SK-N-SH (cell line): ENCODE data around the gene TFPT. TPM values are rescaled to one million over a fixed set of nuclear protein-coding genes. Genes with fewer than 3 reads are reported as not detected.

Experiments
- CTCF ChIA-PET: fragments of 300-600, 350-600 bp; formaldehyde crosslinking; extraction: SDS; loops from one replicate; lab custom pipeline; 2021; lab: Yijun Ruan, JAX
- POLR2A ChIA-PET: fragments of 350-600 bp; sonication (Branson Sonifier 250); formaldehyde crosslinking; extraction: SDS; loops from one replicate; lab custom pipeline; 2020; ENCODE audit warnings: antibody characterized with exemption, inconsistent platforms; lab: Yijun Ruan, JAX
- DNase-seq: peaks from one replicate; pipeline ENCODE4 v3.0.0; 2012
- H2AFZ ChIP-seq: fragments of 200-600 bp; sonication (generic); 2 replicates; pipeline ENCODE4 v1.8.1; 2016; ENCODE audit warnings: antibody characterized with exemption, mild to moderate bottlenecking, low read depth
- H3F3A ChIP-seq: fragments of 200-600 bp; sonication (generic); replicated peaks from 2 replicates; pipeline ENCODE3; 2016; ENCODE audit warnings: antibody characterized with exemption, mild to moderate bottlenecking; ENCODE audit not compliant: insufficient read depth
- H3K27ac ChIP-seq, 2 experiments: fragments of 200-500 bp in 1 of 2; fragments of 200-600 bp in 1 of 2; sonication (Bioruptor generic) in 1 of 2; sonication (generic), shearing (Covaris generic) in 1 of 2; 2 replicates each; pipeline versions ENCODE4 v1.5.1 to v1.6.1; 2014 to 2016; ENCODE audit warnings: low read depth in 2 of 2, inconsistent platforms in 1 of 2, low read length in 1 of 2, mild to moderate bottlenecking in 1 of 2, mixed read lengths in 1 of 2
- H3K27me3 ChIP-seq: fragments of 200-600 bp; sonication (generic), shearing (Covaris generic); 2 replicates; pipeline ENCODE4 v1.6.1; 2016; ENCODE audit warnings: mixed run types; ENCODE audit not compliant: insufficient read depth
- H3K36me3 ChIP-seq, 2 experiments: fragments of 200-500 bp in 1 of 2; fragments of 200-600 bp in 1 of 2; sonication (Bioruptor generic) in 1 of 2; sonication (generic) in 1 of 2; replicated peaks in 1 of 2; 2 replicates each; pipeline versions ENCODE3 to v1.5.1; 2014 to 2016; ENCODE audit warnings: low read length in 1 of 2, mild to moderate bottlenecking in 1 of 2; ENCODE audit not compliant: insufficient read depth in 2 of 2, control insufficient read depth in 1 of 2
- H3K4me1 ChIP-seq, 2 experiments: fragments of 200-500 bp in 1 of 2; fragments of 200-600 bp in 1 of 2; sonication (Bioruptor generic) in 1 of 2; sonication (generic), shearing (Covaris generic) in 1 of 2; 2 replicates each; pipeline versions ENCODE4 v1.5.1 to v1.6.1; 2014 to 2016; ENCODE audit warnings: low read depth in 1 of 2, low read length in 1 of 2, mixed run types in 1 of 2; ENCODE audit not compliant: insufficient read depth in 2 of 2, control insufficient read depth in 1 of 2
- H3K4me2 ChIP-seq: fragments of 200-600 bp; sonication (generic), shearing (Covaris generic); 2 replicates; pipeline ENCODE4 v1.6.1; 2017; ENCODE audit warnings: mixed run types
- H3K4me3 ChIP-seq, 2 experiments: fragments of 200-500 bp in 1 of 2; fragments of 200-600 bp in 1 of 2; sonication (Bioruptor generic) in 1 of 2; sonication (generic), shearing (Covaris generic) in 1 of 2; 2 replicates each; pipeline versions ENCODE4 v1.5.1 to v1.8.1; 2014 to 2016; ENCODE audit warnings: low read depth in 2 of 2, inconsistent platforms in 1 of 2, low read length in 1 of 2, mild to moderate bottlenecking in 1 of 2, mixed read lengths in 1 of 2, moderate library complexity in 1 of 2
- H3K79me2 ChIP-seq: fragments of 200-600 bp; sonication (generic); 2 replicates; pipeline ENCODE4 v1.8.1; 2017; ENCODE audit warnings: mild to moderate bottlenecking; ENCODE audit not compliant: insufficient read depth
- H3K9ac ChIP-seq: fragments of 200-600 bp; sonication (generic); 2 replicates; pipeline ENCODE4 v1.6.1; 2017; ENCODE audit warnings: mixed run types
- H3K9me2 ChIP-seq: fragments of 200-600 bp; sonication (generic); 2 replicates; pipeline ENCODE4 v1.6.1; 2017; ENCODE audit warnings: mixed run types
- H3K9me3 ChIP-seq: fragments of 200-600 bp; sonication (generic); 2 replicates; pipeline ENCODE4 v1.6.1; 2017; ENCODE audit warnings: mixed run types, mild to moderate bottlenecking, moderate library complexity
- H4K20me1 ChIP-seq: fragments of 200-600 bp; sonication (generic); 2 replicates; pipeline ENCODE4 v1.6.1; 2017; ENCODE audit warnings: mild to moderate bottlenecking, mixed run types; ENCODE audit not compliant: insufficient read depth
- CTCF ChIP-seq: fragments of 200-600 bp; sonication (generic); IDR thresholded peaks from 2 replicates; pipeline ENCODE4 v1.6.1; 2017; ENCODE audit warnings: antibody characterized with exemption, mild to moderate bottlenecking, moderate library complexity
- EZH2phosphoT487 ChIP-seq: fragments of 200-600 bp; sonication (generic); IDR thresholded peaks from 2 replicates; pipeline ENCODE4 v1.6.1; 2017; ENCODE audit warnings: low read depth, mixed run types, mild to moderate bottlenecking, antibody characterized with exemption, moderate library complexity, borderline replicate concordance
- FOXM1 ChIP-seq: IDR thresholded peaks from 2 replicates; pipeline ENCODE4 v1.4.0; 2012; ENCODE audit warnings: low read depth, mild to moderate bottlenecking
- GATA2 ChIP-seq: sonication (generic); formaldehyde crosslinking; IDR thresholded peaks from 2 replicates; pipeline ENCODE4 v1.5.0; 2020; ENCODE audit warnings: mild to moderate bottlenecking, missing genetic modification reagents
- MAX ChIP-seq: IDR thresholded peaks from 2 replicates; pipeline ENCODE4 v1.4.0; 2012; ENCODE audit warnings: low read depth
- MEF2A ChIP-seq: IDR thresholded peaks from 2 replicates; pipeline ENCODE4 v1.4.0; 2012; ENCODE audit warnings: low read depth, borderline replicate concordance
- NRF1 ChIP-seq: IDR thresholded peaks from 2 replicates; pipeline ENCODE4 v1.6.1; 2012; ENCODE audit warnings: low read depth, mild to moderate bottlenecking, low read length
- POLR2AphosphoS5 ChIP-seq: IDR thresholded peaks from 2 replicates; pipeline ENCODE4 v1.6.1; 2012; ENCODE audit warnings: low read depth, low read length
- RAD21 ChIP-seq: IDR thresholded peaks from 2 replicates; pipeline ENCODE4 v1.6.1; 2012; ENCODE audit warnings: mild to moderate bottlenecking, low read length
- REST ChIP-seq: IDR thresholded peaks from 2 replicates; pipeline ENCODE4 v1.6.1; 2012; ENCODE audit warnings: mild to moderate bottlenecking, low read depth, low read length, moderate library complexity
- RFX5 ChIP-seq: IDR thresholded peaks from 2 replicates; pipeline ENCODE4 v1.6.1; 2012; ENCODE audit warnings: mild to moderate bottlenecking, improper control_type of control experiment, low read length
- RXRA ChIP-seq: IDR thresholded peaks from 2 replicates; pipeline ENCODE4 v1.4.0; 2012; ENCODE audit warnings: low read depth, mild to moderate bottlenecking, borderline replicate concordance
- SIN3A ChIP-seq: IDR thresholded peaks from 2 replicates; pipeline ENCODE4 v1.6.1; 2012; ENCODE audit warnings: low read depth, mild to moderate bottlenecking, low read length, moderate library complexity, borderline replicate concordance
- TAF1 ChIP-seq: IDR thresholded peaks from 2 replicates; pipeline ENCODE4 v1.6.1; 2012; ENCODE audit warnings: low read depth, mild to moderate bottlenecking, low read length, moderate library complexity, borderline replicate concordance
- TCF12 ChIP-seq: IDR thresholded peaks from 2 replicates; pipeline ENCODE4 v1.4.0; 2012
- USF2 ChIP-seq: fragments of 150-350 bp; IDR thresholded peaks from 2 replicates; pipeline ENCODE4 v1.6.1; 2017; ENCODE audit warnings: antibody characterized with exemption, low read length, low read depth, borderline replicate concordance
- YY1 ChIP-seq: IDR thresholded peaks from 2 replicates; pipeline ENCODE4 v1.4.0; 2012; ENCODE audit warnings: low read depth, mild to moderate bottlenecking
- WGBS: methylation state at CpG from one replicate; pipeline ENCODE4 v1.1.6; 2017; ENCODE audit warnings: low lambda C conversion rate; 5-methylcytosine and 5-hydroxymethylcytosine counted together
- polyA plus RNA-seq, 3 experiments: library from polyadenylated mRNA; depleted of rRNA; stranded (reverse); fragments of >200 nt; gene quantifications; 2 replicates each; pipeline ENCODE4 v1.2.3, GENCODE V29; 2012

TFPT gene
- polyA plus RNA-seq, 1 of the 3 experiments (the other 2 are of a cell fraction): 49.7 TPM

GRCh38 chr19:54062643-54063042 lies 52.8 kb downstream of the TFPT start:
- no peak overlapping the region for H3K27ac ChIP-seq
- TF ChIP-seq EZH2phosphoT487 (no peak), YY1 (no peak), MEF2A (no peak), SIN3A (no peak), TAF1 (no peak), CTCF (no peak), USF2 (no peak), RAD21 (no peak), FOXM1 (no peak), MAX (no peak), RFX5 (no peak), POLR2AphosphoS5 (no peak), RXRA (no peak), REST (no peak), TCF12 (no peak), GATA2 (CRISPR knock-in tag) (no peak), NRF1 (no peak)
- no peaks in the 10 kb centered on the region for H3F3A ChIP-seq
- H4K20me1 ChIP-seq: no peaks in the 10 kb centered on the region
- no peak overlapping the region for H2AFZ ChIP-seq
- no peaks in the 10 kb centered on the region for H3K9me3 ChIP-seq
- peaks cover 78% of the 10 kb centered on the region for H3K27me3 ChIP-seq
- DNase-seq: no peak
- H3K79me2 ChIP-seq: no peaks in the 10 kb centered on the region
- ChIA-PET POLR2A (no interaction called here), CTCF (interaction anchor here (1.2 kb wide), 2 partner anchors 31 to 32 kb away, joined by 3 to 4 read pairs; no protein-coding TSS in a partner anchor)
- H3K9ac ChIP-seq: no peak overlapping the region
- H3K36me3 ChIP-seq: no peaks in the 10 kb centered on the region
- H3K4me2 ChIP-seq: no peak overlapping the region
- 23% methylated on average over 9 of the region's 9 CpGs for WGBS
- no peaks in the 10 kb centered on the region for H3K9me2 ChIP-seq
- H3K4me3 ChIP-seq: no peak overlapping the region
- no peaks in the 10 kb centered on the region for H3K4me1 ChIP-seq

Other genes with a start within 250 kb of the TFPT start
- 28.3 and 38.7 TPM in 2 replicates for gene MYADM, start 247.8 kb downstream of the TFPT start, polyA plus RNA-seq (2012; rRNA removed)
- gene PRKCG, start 233.5 kb downstream of the TFPT start, polyA plus RNA-seq (2012; rRNA removed): 0.08 and 0.26 TPM in 2 replicates
- 25.7 and 30.7 TPM in 2 replicates for gene CACNG7, start 206.4 kb downstream of the TFPT start, polyA plus RNA-seq (2012; rRNA removed)
- 1.1 and 1.3 TPM in 2 replicates for gene CACNG8, start 152.7 kb downstream of the TFPT start, polyA plus RNA-seq (2012; rRNA removed)
- gene CACNG6, start 124.0 kb downstream of the TFPT start, polyA plus RNA-seq (2012; rRNA removed): 0.96 and 1.2 TPM in 2 replicates
- gene VSTM1, start 51.8 kb downstream of the TFPT start, polyA plus RNA-seq (2012; rRNA removed): 0.10 and 0.24 TPM in 2 replicates
- not detected in 2 replicates for gene TARM1, start 34.3 kb downstream of the TFPT start, polyA plus RNA-seq (2012; rRNA removed)
- 0.97 and 1.2 TPM in 2 replicates for gene OSCAR, start 14.9 kb downstream of the TFPT start, polyA plus RNA-seq (2012; rRNA removed)
- 71.5 and 87.0 TPM in 2 replicates for gene NDUFA3, start 12.8 kb downstream of the TFPT start, polyA plus RNA-seq (2012; rRNA removed)
- gene PRPF31, start 97 bp upstream of the TFPT start, polyA plus RNA-seq (2012; rRNA removed): 72.2 and 81.0 TPM in 2 replicates
- 7.1 and 14.2 TPM in 2 replicates for gene CNOT3, start 22.1 kb upstream of the TFPT start, polyA plus RNA-seq (2012; rRNA removed)
- gene LENG1, start 44.1 kb upstream of the TFPT start, polyA plus RNA-seq (2012; rRNA removed): 7.7 and 11.4 TPM in 2 replicates
- gene TMC4, start 57.5 kb upstream of the TFPT start, polyA plus RNA-seq (2012; rRNA removed): 2.7 and 2.8 TPM in 2 replicates
- gene MBOAT7, start 73.9 kb upstream of the TFPT start, polyA plus RNA-seq (2012; rRNA removed): 65.4 and 80.8 TPM in 2 replicates
- 82.1 and 84.1 TPM in 2 replicates for gene TSEN34, start 75.7 kb upstream of the TFPT start, polyA plus RNA-seq (2012; rRNA removed)
- gene RPS9, start 85.2 kb upstream of the TFPT start, polyA plus RNA-seq (2012; rRNA removed): 3,441 and 3,815 TPM in 2 replicates
- not detected in 2 replicates for gene LILRB3, start 107.3 kb upstream of the TFPT start, polyA plus RNA-seq (2012; rRNA removed)
- not detected in 2 replicates for gene LILRA6, start 127.1 kb upstream of the TFPT start, polyA plus RNA-seq (2012; rRNA removed)
- not detected in 2 replicates for gene LILRB5, start 141.6 kb upstream of the TFPT start, polyA plus RNA-seq (2012; rRNA removed)
- not detected in 2 replicates for gene LILRB2, start 165.5 kb upstream of the TFPT start, polyA plus RNA-seq (2012; rRNA removed)
- gene LILRA5, start 197.5 kb upstream of the TFPT start, polyA plus RNA-seq (2012; rRNA removed): not detected in 2 replicates
- gene LILRA4, start 223.5 kb upstream of the TFPT start, polyA plus RNA-seq (2012; rRNA removed): not detected in 2 replicates
- gene LAIR1, start 249.3 kb upstream of the TFPT start, polyA plus RNA-seq (2012; rRNA removed): not detected in 2 replicates